ENCODE data around the gene CAMK2A.

Gene CAMK2A

DNA sequence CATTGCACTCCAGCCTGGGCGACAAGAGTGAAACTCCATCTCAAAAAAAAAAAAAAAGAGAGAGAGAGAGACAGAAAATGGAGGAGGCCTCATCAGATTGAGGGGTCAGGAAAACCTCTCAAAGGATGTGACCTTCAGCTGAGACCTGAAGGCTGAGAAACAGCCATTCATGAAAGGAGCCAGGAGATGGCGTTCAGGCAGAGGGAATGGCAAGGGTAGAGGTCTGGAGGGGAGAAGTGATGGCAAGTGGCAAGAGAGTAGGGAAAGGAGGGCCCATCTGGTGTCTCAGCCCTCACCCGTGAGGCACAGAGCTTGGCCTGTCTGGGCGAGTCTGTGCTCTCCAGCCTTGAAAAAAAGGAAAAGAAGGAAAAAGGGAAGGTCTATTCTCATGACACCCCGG, 17.0 kb downstream of the CAMK2A start:
- no peak overlapping the region for H3K27ac Mint-ChIP-seq
- H3K36me3 Mint-ChIP-seq (ENCODE audit: low read depth): no peaks in the 10 kb centered on the region
- peaks cover 18% of the 10 kb centered on the region for H3K4me1 Mint-ChIP-seq
- no peaks in the 10 kb centered on the region for H3K9me3 Mint-ChIP-seq
- peaks cover 16% of the 10 kb centered on the region for H3K27me3 Mint-ChIP-seq (ENCODE audit: low read depth)
- TF ChIP-seq, protein P1, sequence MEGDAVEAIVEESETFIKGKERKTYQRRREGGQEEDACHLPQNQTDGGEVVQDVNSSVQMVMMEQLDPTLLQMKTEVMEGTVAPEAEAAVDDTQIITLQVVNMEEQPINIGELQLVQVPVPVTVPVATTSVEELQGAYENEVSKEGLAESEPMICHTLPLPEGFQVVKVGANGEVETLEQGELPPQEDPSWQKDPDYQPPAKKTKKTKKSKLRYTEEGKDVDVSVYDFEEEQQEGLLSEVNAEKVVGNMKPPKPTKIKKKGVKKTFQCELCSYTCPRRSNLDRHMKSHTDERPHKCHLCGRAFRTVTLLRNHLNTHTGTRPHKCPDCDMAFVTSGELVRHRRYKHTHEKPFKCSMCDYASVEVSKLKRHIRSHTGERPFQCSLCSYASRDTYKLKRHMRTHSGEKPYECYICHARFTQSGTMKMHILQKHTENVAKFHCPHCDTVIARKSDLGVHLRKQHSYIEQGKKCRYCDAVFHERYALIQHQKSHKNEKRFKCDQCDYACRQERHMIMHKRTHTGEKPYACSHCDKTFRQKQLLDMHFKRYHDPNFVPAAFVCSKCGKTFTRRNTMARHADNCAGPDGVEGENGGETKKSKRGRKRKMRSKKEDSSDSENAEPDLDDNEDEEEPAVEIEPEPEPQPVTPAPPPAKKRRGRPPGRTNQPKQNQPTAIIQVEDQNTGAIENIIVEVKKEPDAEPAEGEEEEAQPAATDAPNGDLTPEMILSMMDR (IDR thresholded peaks at IDR 0.05; ENCODE audit: unreplicated experiment in 3 of 3): peak; percentile 33 to 55 (median 40)
- no peak overlapping the region for H3K4me3 Mint-ChIP-seq

DNA sequence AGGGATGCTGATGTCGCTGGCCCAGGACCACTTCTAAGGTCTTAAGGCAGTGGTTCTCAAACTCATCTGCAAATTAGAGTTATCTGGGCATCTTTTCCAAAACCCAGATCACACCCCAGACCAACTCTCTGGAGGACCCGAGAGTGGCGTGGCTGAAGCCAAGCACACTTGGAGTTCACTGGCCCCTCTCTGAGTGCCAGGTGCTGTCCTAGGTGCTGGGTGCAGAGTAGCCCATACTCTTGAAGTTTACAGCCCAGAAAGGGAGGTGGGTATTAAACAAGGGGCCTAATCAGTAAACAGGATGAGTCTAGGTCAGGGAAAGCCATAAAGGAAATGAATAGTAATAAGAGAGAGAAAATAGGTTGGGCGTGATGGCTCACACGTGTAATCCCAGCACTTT, 17.6 kb downstream of the CAMK2A start:
- TF ChIP-seq, protein P1 (IDR thresholded peaks at IDR 0.05; ENCODE audit: unreplicated experiment in 3 of 3): no peak
- Mint-ChIP-seq H3K4me1 (peaks cover 18% of the 10 kb centered on the region), H3K27me3 (ENCODE audit: low read depth) (peaks cover 16% of the 10 kb centered on the region), H3K4me3 (no peak overlapping the region), H3K36me3 (ENCODE audit: low read depth) (no peaks in the 10 kb centered on the region), H3K27ac (peak overlapping the region in 1 of 3 experiments; percentile 18), H3K9me3 (no peaks in the 10 kb centered on the region)

DNA sequence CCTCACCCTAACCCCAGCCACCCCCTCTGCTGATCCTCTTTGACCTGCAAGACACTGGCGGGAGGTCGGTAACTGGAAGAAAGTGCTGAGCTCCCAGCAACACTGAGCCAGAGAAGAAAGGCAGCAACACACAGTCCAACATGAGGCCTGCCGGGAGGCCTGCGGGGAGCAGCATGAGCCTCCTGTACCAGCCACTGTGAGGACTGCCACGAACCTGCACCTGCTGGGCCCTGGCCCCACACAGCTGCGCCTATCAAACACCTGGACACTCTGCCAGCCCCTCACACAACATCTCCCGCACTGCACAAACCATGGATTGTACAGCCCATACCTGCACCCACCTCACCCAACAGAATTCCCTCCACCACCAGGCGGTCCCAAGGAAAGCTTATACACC, 18.3 kb downstream of the CAMK2A start:
- peaks cover 16% of the 10 kb centered on the region for H3K27me3 Mint-ChIP-seq (ENCODE audit: low read depth)
- H3K27ac Mint-ChIP-seq: peak overlapping the region in 1 of 3 experiments; percentile 18
- H3K4me1 Mint-ChIP-seq: peaks cover 21% of the 10 kb centered on the region
- TF ChIP-seq, protein P1 (IDR thresholded peaks at IDR 0.05; ENCODE audit: unreplicated experiment in 3 of 3): no peak
- no peaks in the 10 kb centered on the region for H3K9me3 Mint-ChIP-seq
- no peak overlapping the region for H3K4me3 Mint-ChIP-seq
- H3K36me3 Mint-ChIP-seq (ENCODE audit: low read depth): no peaks in the 10 kb centered on the region

DNA sequence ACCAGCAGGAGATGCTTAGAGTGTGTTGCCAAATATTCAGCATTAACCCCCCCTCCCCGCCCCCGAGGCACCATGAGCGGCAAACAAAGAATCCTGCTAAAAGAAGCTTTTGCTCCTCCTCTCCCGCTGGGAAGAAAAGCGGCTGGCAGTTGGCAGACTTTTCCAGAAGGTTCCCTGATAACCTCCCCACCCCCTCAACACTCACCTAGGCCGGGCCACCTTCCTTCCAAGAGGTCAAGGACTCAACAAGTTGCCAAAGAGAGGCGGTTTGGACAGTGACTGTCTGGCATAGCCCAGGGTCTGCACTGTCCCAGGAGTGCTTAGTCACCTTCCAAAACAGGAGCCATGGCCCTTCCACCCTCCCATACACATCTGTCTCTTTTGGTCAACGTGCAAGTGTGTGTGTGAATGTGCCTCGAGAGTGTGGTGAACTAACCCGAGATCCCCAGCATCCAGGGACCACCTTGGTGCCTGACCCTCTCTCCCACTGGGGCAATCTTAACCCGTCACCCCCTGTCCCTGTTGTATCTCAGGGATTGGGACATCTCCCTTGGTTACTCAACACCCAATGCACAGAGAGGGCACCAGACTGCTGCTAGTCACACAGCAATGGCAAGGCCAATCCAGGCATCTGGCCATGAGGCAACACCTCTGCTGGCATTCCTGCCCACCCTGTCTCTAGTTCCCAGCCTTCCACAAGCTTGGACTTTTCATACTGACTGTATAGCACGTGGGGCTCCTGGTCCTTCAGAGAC, 18.9 kb downstream of the CAMK2A start:
- no peaks in the 10 kb centered on the region for H3K36me3 Mint-ChIP-seq (ENCODE audit: low read depth)
- H3K4me3 Mint-ChIP-seq: no peak overlapping the region
- no peak overlapping the region for H3K27ac Mint-ChIP-seq
- TF ChIP-seq, protein P1 (IDR thresholded peaks at IDR 0.05; ENCODE audit: unreplicated experiment in 3 of 3): no peak
- H3K4me1 Mint-ChIP-seq: peaks cover 18% of the 10 kb centered on the region
- no peaks in the 10 kb centered on the region for H3K9me3 Mint-ChIP-seq
- H3K27me3 Mint-ChIP-seq (ENCODE audit: low read depth): peaks cover 16% of the 10 kb centered on the region

DNA sequence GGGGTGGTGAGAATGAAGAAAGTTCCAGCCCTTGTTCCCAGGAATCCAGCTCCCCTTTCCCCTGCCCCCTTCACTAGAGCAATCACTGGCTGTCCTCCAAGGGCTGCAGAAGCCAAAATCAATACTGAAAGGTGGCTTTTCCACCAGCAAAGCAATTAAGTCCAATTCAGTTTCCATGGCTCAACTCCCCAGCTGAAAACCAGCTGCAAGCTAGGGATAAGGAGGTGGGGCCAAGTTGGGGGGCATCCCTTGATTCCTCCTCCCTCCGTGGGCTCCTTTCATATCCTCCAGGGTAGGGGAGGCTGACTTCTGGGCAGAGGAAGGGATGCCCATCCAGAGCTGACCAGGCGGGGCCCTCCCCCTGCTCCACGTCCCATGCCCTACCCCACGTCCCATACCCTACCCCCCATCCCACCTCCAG, 22.7 kb downstream of the CAMK2A start:
- Mint-ChIP-seq H3K36me3 (ENCODE audit: low read depth) (no peaks in the 10 kb centered on the region), H3K27ac (peak overlapping the region; percentile 43 to 90 (median 77)), H3K4me3 (no peak overlapping the region), H3K4me1 (peaks cover 33% of the 10 kb centered on the region), H3K9me3 (no peaks in the 10 kb centered on the region), H3K27me3 (ENCODE audit: low read depth) (peaks cover 7% of the 10 kb centered on the region)
- TF ChIP-seq, protein P1 (IDR thresholded peaks at IDR 0.05; ENCODE audit: unreplicated experiment in 3 of 3): no peak

DNA sequence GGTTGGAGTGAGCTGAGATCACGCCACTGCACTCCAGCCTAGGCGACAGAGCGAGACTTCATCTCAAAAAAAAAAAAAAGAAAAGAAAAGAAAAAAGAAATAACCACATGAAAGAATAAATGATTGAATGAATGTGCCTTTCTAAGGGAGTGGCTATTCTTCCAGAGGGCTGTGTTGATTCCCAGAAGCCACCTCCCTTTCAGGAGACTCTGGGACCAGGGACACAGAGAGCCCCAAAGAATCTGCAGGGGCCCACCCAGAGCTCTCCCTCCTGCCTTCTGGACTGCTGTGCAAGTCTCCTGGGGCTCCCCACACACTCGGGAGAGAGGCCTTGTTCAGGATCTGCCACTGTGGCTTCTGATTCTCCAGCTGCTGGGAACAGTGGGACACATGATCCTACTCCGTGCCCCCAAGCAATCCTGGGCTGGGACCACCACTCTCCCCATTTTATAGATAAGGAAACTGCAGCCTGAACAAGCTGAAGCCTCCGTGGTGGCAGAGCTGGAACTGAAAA, 23.6 kb downstream of the CAMK2A start:
- Mint-ChIP-seq H3K27ac (peak overlapping the region in 1 of 3 experiments; percentile 90), H3K36me3 (ENCODE audit: low read depth) (no peaks in the 10 kb centered on the region), H3K4me3 (no peak overlapping the region), H3K4me1 (peaks cover 33% of the 10 kb centered on the region), H3K27me3 (ENCODE audit: low read depth) (peaks cover 4% of the 10 kb centered on the region), H3K9me3 (no peaks in the 10 kb centered on the region)
- TF ChIP-seq, protein P1 (IDR thresholded peaks at IDR 0.05; ENCODE audit: unreplicated experiment in 3 of 3): no peak

All from nephron (organoid).